Heart left ventricle (tissue), 13 donors: ENCODE data around the gene ADAMTSL2.

Source experiments
- POLR2A ChIP-seq, 2 donors: fragments of 450-650 bp; IDR thresholded peaks; one replicate each; pipeline ENCODE4 v1.6.1; 2017; ENCODE audit warnings: antibody characterized with exemption in 2 of 2, mild to moderate bottlenecking in 2 of 2, moderate library complexity in 2 of 2
- TF ChIP-seq, protein P1 (sequence below), 12 donors: fragments of 200-600 bp; sonication (generic) in 4 of 12; IDR thresholded peaks; one replicate each; pipeline versions ENCODE4 v1.5.0 to v1.8.0; 2018 to 2022; ENCODE audit warnings: antibody characterized with exemption in 12 of 12, mild to moderate bottlenecking in 5 of 12
- donor health status: ischemic (EF 13 %, LVEDD 7.1; RV severe dilation, severe dysfunction).
- donor health status: DM: no; HTN: yes; CAD: no.
- donor health status: DM: no; HTN: no; CAD: no.
- donor health status: ischemic (EF 25% LVEDD 6.9; RV normal size, moderate dysfunction).
- donor health status: ischemic (EF 25% LVEDD 5.7; RV mildly dilated, moderate dysfunction).
- donor health status: ischemic (EF 35%, LVEDD 5.7; RV mildly dilated, moderate dysfunction).
- donor health status: nonischemic (EF 11% LVEDD 7.7; RV severe dilation, severe dysfunction).
- donor health status: DM: yes; HTN: yes; CAD: no.
- donor health status: PGD.
- donor health status: ischemic (EF 29% LVEDD 5.4; RV normal size, mild dysfunction).
- donor health status: nonischemic (EF 23%, LVEDD 6.1; RV moderate dilation, normal function).

- TF ChIP-seq, protein P1, sequence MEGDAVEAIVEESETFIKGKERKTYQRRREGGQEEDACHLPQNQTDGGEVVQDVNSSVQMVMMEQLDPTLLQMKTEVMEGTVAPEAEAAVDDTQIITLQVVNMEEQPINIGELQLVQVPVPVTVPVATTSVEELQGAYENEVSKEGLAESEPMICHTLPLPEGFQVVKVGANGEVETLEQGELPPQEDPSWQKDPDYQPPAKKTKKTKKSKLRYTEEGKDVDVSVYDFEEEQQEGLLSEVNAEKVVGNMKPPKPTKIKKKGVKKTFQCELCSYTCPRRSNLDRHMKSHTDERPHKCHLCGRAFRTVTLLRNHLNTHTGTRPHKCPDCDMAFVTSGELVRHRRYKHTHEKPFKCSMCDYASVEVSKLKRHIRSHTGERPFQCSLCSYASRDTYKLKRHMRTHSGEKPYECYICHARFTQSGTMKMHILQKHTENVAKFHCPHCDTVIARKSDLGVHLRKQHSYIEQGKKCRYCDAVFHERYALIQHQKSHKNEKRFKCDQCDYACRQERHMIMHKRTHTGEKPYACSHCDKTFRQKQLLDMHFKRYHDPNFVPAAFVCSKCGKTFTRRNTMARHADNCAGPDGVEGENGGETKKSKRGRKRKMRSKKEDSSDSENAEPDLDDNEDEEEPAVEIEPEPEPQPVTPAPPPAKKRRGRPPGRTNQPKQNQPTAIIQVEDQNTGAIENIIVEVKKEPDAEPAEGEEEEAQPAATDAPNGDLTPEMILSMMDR (IDR thresholded peaks at IDR 0.05): no peak
- TF ChIP-seq POLR2A (IDR thresholded peaks at IDR 0.05): no peak
Observed at GRCh38 chr9:133538176-133538575, 3.7 kb downstream of the ADAMTSL2 start.
